Activated CD4-positive, alpha-beta T cell treated with anti-CD3 and anti-CD28 coated beads, Interleukin-2, amount 10 ng/mL, durations not matched to agents 7 days and 5 days (primary cell): ENCODE results near the gene SMPD1. TPM values are rescaled to one million over a fixed set of nuclear protein-coding genes. Genes with fewer than 3 reads are reported as not detected.

ENCODE experiments used
- CTCF ChIA-PET: fragments of 350-600 bp; sonication (Branson Sonifier 250); formaldehyde crosslinking; loops from one replicate; lab custom pipeline; 2021; ENCODE audit warnings: antibody characterized with exemption; lab: Charles Lee
- POLR2A ChIA-PET: fragments of 350-600 bp; sonication (Branson Sonifier 250); formaldehyde crosslinking; loops from one replicate; lab custom pipeline; 2021; ENCODE audit warnings: antibody characterized with exemption; lab: Charles Lee
- DNase-seq: peaks from one replicate; pipeline ENCODE4 v3.0.0-alpha.2; 2020
- H3K27ac Mint-ChIP-seq: one replicate; pipeline ENCODE4 v1.8.0; 2021; ENCODE audit warnings: mild to moderate bottlenecking, moderate library complexity, mixed read lengths
- H3K27me3 Mint-ChIP-seq: one replicate; pipeline ENCODE4 v1.8.0; 2021; ENCODE audit warnings: mixed read lengths
- H3K36me3 Mint-ChIP-seq: one replicate; pipeline ENCODE4 v1.8.0; 2021; ENCODE audit warnings: low read depth, mixed read lengths
- H3K4me1 Mint-ChIP-seq: one replicate; pipeline ENCODE4 v1.8.0; 2021; ENCODE audit warnings: mixed read lengths
- H3K4me3 Mint-ChIP-seq: one replicate; pipeline ENCODE4 v1.8.0; 2021; ENCODE audit warnings: mild to moderate bottlenecking, moderate library complexity, mixed read lengths
- H3K9me3 Mint-ChIP-seq: one replicate; pipeline ENCODE4 v1.8.0; 2021; ENCODE audit warnings: mixed read lengths
- total RNA-seq, 2 experiments: library from RNA; stranded (reverse); gene quantifications; one replicate each; pipeline ENCODE4 v1.2.3, GENCODE V29; 2021

Gene SMPD1
- total RNA-seq, 2 experiments from 2014 or later, result 46.1 to 53.6 TPM

GRCh38 chr11:6420677-6421076, 30.4 kb downstream of the SMPD1 start:
- no peak overlapping the region for H3K4me3 Mint-ChIP-seq
- POLR2A ChIA-PET, result no interaction called here
- peaks cover 7% of the 10 kb centered on the region for H3K4me1 Mint-ChIP-seq
- H3K9me3 Mint-ChIP-seq, result no peaks in the 10 kb centered on the region
- H3K36me3 Mint-ChIP-seq, result no peaks in the 10 kb centered on the region
- CTCF ChIA-PET, result interaction anchor here (1.4 to 2.8 kb wide), 4 partner anchors 9 to 48 kb away, joined by 3 to 12 read pairs (median 6); no protein-coding TSS in a partner anchor
- peaks cover 45% of the 10 kb centered on the region for H3K27me3 Mint-ChIP-seq
- no peak overlapping the region for H3K27ac Mint-ChIP-seq
- no peak for DNase-seq

GRCh38 chr11:6427516-6427915, 37.2 kb downstream of the SMPD1 start:
- no peaks in the 10 kb centered on the region for H3K36me3 Mint-ChIP-seq
- no peak overlapping the region for H3K4me3 Mint-ChIP-seq
- H3K27ac Mint-ChIP-seq, result no peak overlapping the region
- POLR2A ChIA-PET, result no interaction called here
- H3K9me3 Mint-ChIP-seq, result no peaks in the 10 kb centered on the region
- no peaks in the 10 kb centered on the region for H3K4me1 Mint-ChIP-seq
- CTCF ChIA-PET, result interaction anchor here (0.8 to 1.8 kb wide), 5 partner anchors 10 to 49 kb away, joined by 3 to 7 read pairs (median 4); no protein-coding TSS in a partner anchor
- DNase-seq, result no peak
- peaks cover 37% of the 10 kb centered on the region for H3K27me3 Mint-ChIP-seq

GRCh38 chr11:6431861-6432260, 41.6 kb downstream of the SMPD1 start:
- H3K27me3 Mint-ChIP-seq, result peaks cover 4% of the 10 kb centered on the region

GRCh38 chr11:6433998-6434660, 43.9 kb downstream of the SMPD1 start:
- Mint-ChIP-seq H3K27ac (no peak overlapping the region), H3K27me3 (peaks cover 1% of the 10 kb centered on the region)

More at GRCh38 chr11:6431861-6432260, 41.6 kb downstream of the SMPD1 start:
- Mint-ChIP-seq H3K4me3 (no peak overlapping the region), H3K9me3 (no peaks in the 10 kb centered on the region), H3K27ac (no peak overlapping the region), H3K36me3 (no peaks in the 10 kb centered on the region), H3K4me1 (peaks cover 6% of the 10 kb centered on the region)
- POLR2A ChIA-PET, result no interaction called here
- no peak for DNase-seq
- CTCF ChIA-PET, result interaction anchor here (3.1 kb wide), 1 partner anchor 13 kb away, joined by 16 read pairs; no protein-coding TSS in a partner anchor

GRCh38 chr11:6437423-6437822, 47.1 kb downstream of the SMPD1 start:
- no peak for DNase-seq
- Mint-ChIP-seq H3K9me3 (no peaks in the 10 kb centered on the region), H3K4me1 (peaks cover 6% of the 10 kb centered on the region), H3K36me3 (no peaks in the 10 kb centered on the region), H3K4me3 (no peak overlapping the region), H3K27me3 (no peaks in the 10 kb centered on the region), H3K27ac (no peak overlapping the region)
- ChIA-PET CTCF (interaction anchor here (0.7 to 5.8 kb wide), 10 partner anchors 9 to 230 kb away, joined by 3 to 30 read pairs (median 4); partner anchors contain the start of gene SMPD1), POLR2A (no interaction called here)

More at GRCh38 chr11:6433998-6434660, 43.9 kb downstream of the SMPD1 start:
- ChIA-PET POLR2A (no interaction called here), CTCF (interaction anchor here (5.8 kb wide), 1 partner anchor 55 kb away, joined by 30 read pairs; no protein-coding TSS in a partner anchor)
- H3K4me3 Mint-ChIP-seq, result no peak overlapping the region
- H3K9me3 Mint-ChIP-seq, result no peaks in the 10 kb centered on the region
- no peaks in the 10 kb centered on the region for H3K36me3 Mint-ChIP-seq
- peaks cover 6% of the 10 kb centered on the region for H3K4me1 Mint-ChIP-seq
- no peak for DNase-seq

- Mint-ChIP-seq H3K36me3 (no peaks in the 10 kb centered on the region), H3K4me3 (no peak overlapping the region), H3K4me1 (peaks cover 6% of the 10 kb centered on the region), H3K27ac (no peak overlapping the region), H3K9me3 (no peaks in the 10 kb centered on the region), H3K27me3 (no peaks in the 10 kb centered on the region)
- ChIA-PET CTCF (interaction anchor here (0.7 to 5.8 kb wide), 10 partner anchors 9 to 230 kb away, joined by 3 to 30 read pairs (median 4); partner anchors contain the start of genes ARFIP2, SMPD1 and TIMM10B), POLR2A (no interaction called here)
- peak; percentile 29 for DNase-seq
Measured at GRCh38 chr11:6437993-6438392, 47.7 kb downstream of the SMPD1 start.

GRCh38 chr11:6438979-6439571, 48.8 kb downstream of the SMPD1 start:
- Mint-ChIP-seq H3K9me3 (no peaks in the 10 kb centered on the region), H3K36me3 (no peaks in the 10 kb centered on the region), H3K27me3 (no peaks in the 10 kb centered on the region), H3K4me3 (no peak overlapping the region), H3K4me1 (peaks cover 6% of the 10 kb centered on the region), H3K27ac (no peak overlapping the region)
- POLR2A ChIA-PET, result no interaction called here
- CTCF ChIA-PET, result interaction anchor here (0.5 to 5.8 kb wide), 10 partner anchors 9 to 238 kb away, joined by 3 to 30 read pairs (median 4); partner anchors contain the start of genes ARFIP2, SMPD1 and TIMM10B
- DNase-seq, result peak; percentile 31

- CTCF ChIA-PET, result interaction anchor here (0.9 to 2.6 kb wide), 6 partner anchors 9 to 78 kb away, joined by 3 to 17 read pairs (median 4); no protein-coding TSS in a partner anchor
- DNase-seq, result no peak
- Mint-ChIP-seq H3K27ac (no peak within 1 kb of the TSS), H3K4me1 (peaks cover 3% of the 10 kb centered on the region), H3K27me3 (peaks cover 2% of the 10 kb centered on the region), H3K36me3 (no peaks in the 10 kb centered on the region), H3K9me3 (no peaks in the 10 kb centered on the region), H3K4me3 (no peak within 1 kb of the TSS)
- POLR2A ChIA-PET, result no interaction called here
Measured at GRCh38 chr11:6440906-6441358, 50.7 kb downstream of the SMPD1 start, which contains the start of gene HPX. Gene HPX (minus strand): TSS chr11:6440987. CDS start chr11:6440963, 24 bp downstream.

- DNase-seq, result no peak
- Mint-ChIP-seq H3K27ac (no peak overlapping the region), H3K27me3 (peaks cover 2% of the 10 kb centered on the region), H3K36me3 (no peaks in the 10 kb centered on the region), H3K4me3 (no peak overlapping the region), H3K4me1 (no peaks in the 10 kb centered on the region), H3K9me3 (no peaks in the 10 kb centered on the region)
- ChIA-PET CTCF (interaction anchor here (1.4 to 4.3 kb wide), 5 partner anchors 10 to 65 kb away, joined by 7 to 72 read pairs (median 17); no protein-coding TSS in a partner anchor), POLR2A (interaction anchor here (1.1 kb wide), 1 partner anchor 63 kb away, joined by 7 read pairs; no protein-coding TSS in a partner anchor)
Measured at GRCh38 chr11:6442441-6442840, 52.2 kb downstream of the SMPD1 start.

GRCh38 chr11:6443269-6444003, 53.2 kb downstream of the SMPD1 start:
- peak; percentile 64 for DNase-seq
- Mint-ChIP-seq H3K9me3 (no peaks in the 10 kb centered on the region), H3K4me3 (no peak overlapping the region), H3K36me3 (no peaks in the 10 kb centered on the region), H3K4me1 (no peaks in the 10 kb centered on the region), H3K27me3 (peaks cover 2% of the 10 kb centered on the region), H3K27ac (no peak overlapping the region)
- ChIA-PET CTCF (interaction anchor here (0.5 to 4.3 kb wide), 30 partner anchors 8 to 192 kb away, joined by 3 to 72 read pairs (median 5); partner anchors contain the start of gene SMPD1), POLR2A (interaction anchor here (0.6 to 1.8 kb wide), 2 partner anchors 25 to 64 kb away, joined by 3 to 17 read pairs; partner anchors contain the start of gene APBB1)
